Activated naive CD4-positive, alpha-beta T cell (primary cell): ENCODE results near the gene CTNNBL1.
"Not testable (repeated sequence)": the region's sequence is repeated elsewhere in the genome, so short reads cannot be mapped to it uniquely, and the experiment has no call there.

Source experiments
- DNase-seq, 4 experiments: peaks; one replicate each; lab custom pipeline; 2025; lab: John Stamatoyannopoulos, UW

The CTNNBL1 gene

GRCh38 chr20:37693635-37694626, at the start of gene CTNNBL1:
CTNNBL1 (plus strand) TSS chr20:37694030; CDS start chr20:37694123, 93 bp downstream.
- DNase-seq: peak; percentile 78 to 93 (median 88)

- DNase-seq: no peak
Measured at GRCh38 chr20:37644605-37645004, 49.2 kb upstream of the CTNNBL1 start.

GRCh38 chr20:37647946-37648345, 45.9 kb upstream of the CTNNBL1 start:
- DNase-seq: no peak

GRCh38 chr20:37649017-37649416, 44.8 kb upstream of the CTNNBL1 start:
- DNase-seq: no peak

- DNase-seq: no peak
Measured at GRCh38 chr20:37649676-37650370, 44.0 kb upstream of the CTNNBL1 start.

GRCh38 chr20:37650661-37651060, 43.2 kb upstream of the CTNNBL1 start:
- DNase-seq: no peak

- DNase-seq: no peak
Measured at GRCh38 chr20:37651932-37652331, 41.9 kb upstream of the CTNNBL1 start.

GRCh38 chr20:37656945-37657344, 36.9 kb upstream of the CTNNBL1 start:
- DNase-seq: no peak

GRCh38 chr20:37657924-37658804, 35.7 kb upstream of the CTNNBL1 start:
- no peak for DNase-seq

- no peak for DNase-seq
Measured at GRCh38 chr20:37661519-37661918, 32.3 kb upstream of the CTNNBL1 start.

GRCh38 chr20:37662308-37662707, 31.5 kb upstream of the CTNNBL1 start:
- DNase-seq: no peak

GRCh38 chr20:37664595-37664994, 29.2 kb upstream of the CTNNBL1 start:
- not testable (repeated sequence) for DNase-seq

GRCh38 chr20:37668166-37668565, 25.7 kb upstream of the CTNNBL1 start:
- no peak for DNase-seq

GRCh38 chr20:37669062-37669772, 24.6 kb upstream of the CTNNBL1 start:
- DNase-seq: no peak

- no peak for DNase-seq
Measured at GRCh38 chr20:37669773-37670236, 24.0 kb upstream of the CTNNBL1 start.

- no peak for DNase-seq
Measured at GRCh38 chr20:37670351-37670791, 23.5 kb upstream of the CTNNBL1 start.

- no peak for DNase-seq
Measured at GRCh38 chr20:37672143-37672542, 21.7 kb upstream of the CTNNBL1 start.

- no peak for DNase-seq
Measured at GRCh38 chr20:37673444-37673843, 20.4 kb upstream of the CTNNBL1 start.

- DNase-seq: no peak
Measured at GRCh38 chr20:37676440-37676839, 17.4 kb upstream of the CTNNBL1 start.

- no peak for DNase-seq
Measured at GRCh38 chr20:37677969-37678861, 15.6 kb upstream of the CTNNBL1 start.
